ENCODE results near the gene ONECUT2.

ONECUT2 gene

GRCh38 chr18:57427429-57428201, 7.6 kb upstream of the ONECUT2 start:
- H3K4me3 ChIP-seq (replicated peaks in 1 of 2; ENCODE audit: low read depth in 2 of 2, low read length in 2 of 2): no peak overlapping the region
- DNase-seq (ENCODE audit: low read depth in 2 of 2): no peak
- TF ChIP-seq, protein P1, sequence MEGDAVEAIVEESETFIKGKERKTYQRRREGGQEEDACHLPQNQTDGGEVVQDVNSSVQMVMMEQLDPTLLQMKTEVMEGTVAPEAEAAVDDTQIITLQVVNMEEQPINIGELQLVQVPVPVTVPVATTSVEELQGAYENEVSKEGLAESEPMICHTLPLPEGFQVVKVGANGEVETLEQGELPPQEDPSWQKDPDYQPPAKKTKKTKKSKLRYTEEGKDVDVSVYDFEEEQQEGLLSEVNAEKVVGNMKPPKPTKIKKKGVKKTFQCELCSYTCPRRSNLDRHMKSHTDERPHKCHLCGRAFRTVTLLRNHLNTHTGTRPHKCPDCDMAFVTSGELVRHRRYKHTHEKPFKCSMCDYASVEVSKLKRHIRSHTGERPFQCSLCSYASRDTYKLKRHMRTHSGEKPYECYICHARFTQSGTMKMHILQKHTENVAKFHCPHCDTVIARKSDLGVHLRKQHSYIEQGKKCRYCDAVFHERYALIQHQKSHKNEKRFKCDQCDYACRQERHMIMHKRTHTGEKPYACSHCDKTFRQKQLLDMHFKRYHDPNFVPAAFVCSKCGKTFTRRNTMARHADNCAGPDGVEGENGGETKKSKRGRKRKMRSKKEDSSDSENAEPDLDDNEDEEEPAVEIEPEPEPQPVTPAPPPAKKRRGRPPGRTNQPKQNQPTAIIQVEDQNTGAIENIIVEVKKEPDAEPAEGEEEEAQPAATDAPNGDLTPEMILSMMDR (IDR thresholded peaks at IDR 0.05; ENCODE audit: low read depth, low read length): no peak

GRCh38 chr18:57428221-57429150, 6.7 kb upstream of the ONECUT2 start:
- no peak for DNase-seq (ENCODE audit: low read depth in 2 of 2)
- H3K4me3 ChIP-seq (replicated peaks in 1 of 2; ENCODE audit: low read depth in 2 of 2, low read length in 2 of 2): no peak overlapping the region
- TF ChIP-seq, protein P1 (IDR thresholded peaks at IDR 0.05; ENCODE audit: low read depth, low read length): no peak

- TF ChIP-seq, protein P1 (IDR thresholded peaks at IDR 0.05; ENCODE audit: low read depth, low read length): no peak
- no peak for DNase-seq (ENCODE audit: low read depth in 2 of 2)
- H3K4me3 ChIP-seq (replicated peaks in 1 of 2; ENCODE audit: low read depth in 2 of 2, low read length in 2 of 2): no peak overlapping the region
Measured at GRCh38 chr18:57429167-57430078, 5.8 kb upstream of the ONECUT2 start.

DNA sequence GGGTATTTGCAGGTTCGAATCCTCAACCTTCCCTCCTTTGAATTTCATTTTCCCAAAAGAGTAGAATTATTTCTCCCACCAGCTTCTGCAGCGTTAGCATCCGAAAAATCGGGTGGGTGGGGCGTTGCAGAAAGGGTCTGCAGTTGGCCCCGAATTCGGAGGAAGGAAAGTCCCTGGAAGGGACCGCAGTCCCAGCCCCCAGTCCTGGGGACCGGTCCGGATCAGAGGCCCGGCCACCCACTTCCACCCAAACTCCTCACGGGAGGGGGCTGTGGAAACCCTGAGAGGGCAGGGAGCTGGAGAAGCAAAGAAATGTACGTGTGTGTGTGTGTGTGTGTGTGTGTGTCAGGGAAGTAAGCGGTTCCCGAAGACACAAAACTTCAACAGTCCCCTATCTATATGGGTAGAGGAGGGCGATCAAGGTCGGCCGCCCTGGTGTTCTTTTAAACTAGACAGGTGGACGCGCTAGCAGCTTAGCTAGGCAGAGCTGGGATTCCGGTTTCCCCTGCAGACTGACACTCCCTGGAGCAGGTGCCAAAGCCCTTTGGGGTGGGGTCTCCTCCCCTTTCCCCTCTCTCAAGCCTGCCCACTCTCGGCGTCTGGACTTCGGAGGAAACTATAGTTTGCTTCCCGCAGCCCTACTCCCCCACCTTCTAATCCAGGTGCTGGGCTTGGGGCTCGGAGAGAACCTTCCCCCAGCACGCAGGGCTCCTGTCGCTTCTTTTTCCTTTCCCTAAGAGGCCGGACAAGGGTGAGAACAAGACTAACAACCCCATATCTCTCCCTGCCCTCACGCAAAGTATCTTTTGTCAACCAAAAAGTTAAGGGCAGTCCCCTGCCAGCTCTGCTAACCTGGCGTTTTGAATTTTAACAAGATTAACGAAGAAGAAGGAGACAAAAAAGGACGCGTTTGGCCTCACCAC, 4.8 kb upstream of the ONECUT2 start:
- H3K4me3 ChIP-seq (replicated peaks in 1 of 2; ENCODE audit: low read depth in 2 of 2, low read length in 2 of 2): no peak overlapping the region
- TF ChIP-seq, protein P1 (IDR thresholded peaks at IDR 0.05; ENCODE audit: low read depth, low read length): no peak
- no peak for DNase-seq (ENCODE audit: low read depth in 2 of 2)

GRCh38 chr18:57431002-57431382, 4.2 kb upstream of the ONECUT2 start:
- TF ChIP-seq, protein P1 (IDR thresholded peaks at IDR 0.05; ENCODE audit: low read depth, low read length): no peak
- DNase-seq (ENCODE audit: low read depth in 2 of 2): no peak
- H3K4me3 ChIP-seq (replicated peaks in 1 of 2; ENCODE audit: low read depth in 2 of 2, low read length in 2 of 2): no peak overlapping the region
